HG02840 (cell line): ENCODE results near the gene ENOX1.

Experiments used
- ATAC-seq: cut with Tn5 transposase; IDR thresholded peaks from one replicate; pipeline ENCODE4 v1.9.1; 2021; ENCODE audit warnings: mild to moderate bottlenecking, moderate library complexity, moderate number of reproducible peaks; ENCODE audit not compliant: unreplicated experiment, low FRiP score

Gene ENOX1

GRCh38 chr13:43493496-43494000, 293.2 kb downstream of the ENOX1 start:
- ATAC-seq: no peak

GRCh38 chr13:43492745-43493144, 294.0 kb downstream of the ENOX1 start:
- ATAC-seq: no peak

GRCh38 chr13:43492311-43492710, 294.5 kb downstream of the ENOX1 start:
- no peak for ATAC-seq

- ATAC-seq: no peak
Observed at GRCh38 chr13:43489233-43489632, 297.5 kb downstream of the ENOX1 start.

- ATAC-seq: no peak
Observed at GRCh38 chr13:43487885-43488284, 298.9 kb downstream of the ENOX1 start.

- no peak for ATAC-seq
Observed at GRCh38 chr13:43487461-43487860, 299.3 kb downstream of the ENOX1 start.

DNA sequence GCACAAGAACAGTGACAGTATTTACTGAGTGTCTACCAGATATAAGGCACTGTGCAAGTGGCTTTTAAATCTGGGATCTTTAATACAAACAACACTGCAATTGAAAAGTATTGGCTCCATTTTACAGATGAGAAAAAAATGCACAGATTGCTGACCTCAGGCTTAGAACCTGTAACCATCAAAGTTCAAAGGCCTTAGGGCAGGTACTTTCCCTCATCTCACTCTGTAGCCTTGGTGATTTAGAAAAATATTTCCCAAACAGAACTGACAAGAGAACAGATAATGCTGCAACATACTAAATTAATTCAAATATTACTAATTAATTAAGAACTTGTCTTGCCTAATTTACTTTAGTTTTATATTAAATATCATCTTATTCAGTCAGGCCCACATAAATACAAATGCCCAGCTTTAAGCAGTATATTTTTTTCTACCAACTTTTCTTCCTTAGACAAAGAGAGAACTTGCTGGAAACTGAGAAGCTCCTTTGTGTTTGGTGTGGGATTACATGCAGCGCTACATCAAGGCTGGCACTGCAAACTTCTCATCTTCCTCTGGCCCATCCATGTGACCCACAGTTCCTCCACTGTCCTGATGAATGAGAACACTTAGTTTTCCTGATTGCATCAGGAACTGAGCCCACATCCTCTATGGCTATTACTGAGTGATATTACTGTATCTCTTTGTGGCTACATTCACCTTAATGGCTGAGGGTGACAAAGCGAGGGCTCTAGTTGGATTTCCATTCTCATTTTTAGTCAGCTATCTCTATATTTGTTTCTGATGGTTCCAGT, 302.1 kb downstream of the ENOX1 start:
- ATAC-seq: no peak

GRCh38 chr13:43483930-43484329, 302.8 kb downstream of the ENOX1 start:
- no peak for ATAC-seq

DNA sequence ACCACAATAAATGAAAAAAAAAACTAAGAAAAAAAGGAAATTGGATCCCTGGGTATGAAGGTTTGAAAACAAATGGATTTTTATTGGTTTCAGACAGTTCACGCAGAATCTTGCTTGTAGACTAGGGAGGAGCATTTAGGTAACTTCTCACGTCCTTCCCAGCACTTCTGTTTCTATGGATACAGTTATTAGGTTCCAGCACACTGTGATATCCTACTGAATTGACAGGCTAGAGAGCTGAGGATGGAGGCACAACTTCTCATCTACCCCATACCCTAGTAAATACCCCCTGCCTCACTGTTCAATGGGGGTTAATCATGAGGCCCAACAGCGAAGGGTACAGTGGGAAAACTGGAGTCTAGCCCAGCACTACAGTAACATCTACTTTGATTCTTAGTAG, 304.1 kb downstream of the ENOX1 start:
- no peak for ATAC-seq

DNA sequence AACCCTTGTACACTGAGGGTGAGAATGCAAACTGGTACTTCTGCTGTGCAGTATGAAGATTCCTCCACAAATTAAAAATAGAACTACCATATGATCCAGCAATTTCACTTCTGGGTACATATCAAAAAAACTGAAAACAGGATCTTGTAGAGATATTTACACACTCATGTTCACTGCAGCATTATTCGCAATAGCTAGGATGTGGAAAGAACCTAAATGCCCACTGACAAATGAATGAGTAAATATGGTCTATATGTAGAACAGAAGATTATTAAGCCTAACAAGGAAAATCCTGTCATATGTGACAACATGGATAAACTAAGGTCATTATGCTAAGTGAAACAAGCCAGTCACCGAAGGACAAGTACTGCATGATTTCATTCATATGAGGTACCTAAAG, 304.7 kb downstream of the ENOX1 start:
- ATAC-seq: no peak

GRCh38 chr13:43478902-43479301, 307.9 kb downstream of the ENOX1 start:
- ATAC-seq: no peak

- ATAC-seq: no peak
Observed at GRCh38 chr13:43478211-43478610, 308.6 kb downstream of the ENOX1 start.

- ATAC-seq: no peak
Observed at GRCh38 chr13:43475140-43475539, 311.6 kb downstream of the ENOX1 start.

GRCh38 chr13:43473437-43473836, 313.3 kb downstream of the ENOX1 start:
- ATAC-seq: no peak

DNA sequence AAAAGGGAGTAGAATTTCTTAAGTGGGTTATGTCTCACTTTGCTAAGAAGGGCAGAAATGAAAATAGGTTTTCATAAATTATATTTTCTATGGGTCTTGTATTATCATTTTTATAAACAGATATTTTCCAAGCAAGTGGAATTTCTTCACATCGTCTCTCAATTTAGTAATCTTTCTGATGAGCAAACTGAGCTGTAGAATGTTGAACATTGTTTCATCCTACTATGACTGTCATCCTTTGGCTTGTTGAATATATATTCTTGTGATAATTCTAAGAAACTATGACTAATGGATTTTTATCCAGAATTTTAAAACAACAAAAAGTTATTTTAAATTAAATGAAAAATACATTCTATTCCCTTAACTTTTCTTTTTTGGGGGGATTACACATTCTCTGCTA, 313.8 kb downstream of the ENOX1 start:
- no peak for ATAC-seq

- no peak for ATAC-seq
Observed at GRCh38 chr13:43472339-43472738, 314.4 kb downstream of the ENOX1 start.

- no peak for ATAC-seq
Observed at GRCh38 chr13:43470610-43471009, 316.2 kb downstream of the ENOX1 start.

- ATAC-seq: no peak
Observed at GRCh38 chr13:43469791-43470190, 317.0 kb downstream of the ENOX1 start.

DNA sequence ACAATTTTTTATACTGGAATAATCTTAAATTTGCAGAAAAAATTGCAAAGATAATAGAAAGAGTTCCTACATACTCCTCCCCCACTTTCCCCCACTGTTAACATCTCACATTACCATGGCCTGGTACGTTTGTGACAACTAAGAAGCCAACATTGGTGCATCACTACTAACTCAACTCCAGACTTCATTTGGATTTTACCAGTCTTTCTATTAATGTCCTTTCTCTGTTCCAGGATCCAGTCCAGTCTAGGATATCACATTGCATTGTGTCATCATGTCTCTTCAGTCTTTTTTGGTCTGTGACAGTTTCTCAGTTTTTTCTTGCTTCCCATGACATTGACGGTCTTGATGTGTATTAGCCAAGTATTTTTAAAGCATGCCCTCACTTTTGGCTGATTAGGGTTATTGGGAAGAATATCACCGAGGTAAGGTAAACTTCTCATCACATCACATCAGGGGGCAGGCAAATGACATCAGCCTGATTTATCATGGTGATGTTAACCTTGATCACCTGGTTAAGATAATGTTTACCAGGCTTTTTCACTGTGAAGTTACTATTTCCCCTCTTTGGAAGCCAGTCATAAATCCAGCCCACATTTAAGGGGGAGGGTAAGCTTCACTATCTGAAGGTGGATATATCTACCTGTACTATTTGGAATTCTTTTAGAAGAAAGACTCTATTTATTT, 322.1 kb downstream of the ENOX1 start:
- ATAC-seq: no peak

- ATAC-seq: no peak
Observed at GRCh38 chr13:43448605-43449336, 338.0 kb downstream of the ENOX1 start.

DNA sequence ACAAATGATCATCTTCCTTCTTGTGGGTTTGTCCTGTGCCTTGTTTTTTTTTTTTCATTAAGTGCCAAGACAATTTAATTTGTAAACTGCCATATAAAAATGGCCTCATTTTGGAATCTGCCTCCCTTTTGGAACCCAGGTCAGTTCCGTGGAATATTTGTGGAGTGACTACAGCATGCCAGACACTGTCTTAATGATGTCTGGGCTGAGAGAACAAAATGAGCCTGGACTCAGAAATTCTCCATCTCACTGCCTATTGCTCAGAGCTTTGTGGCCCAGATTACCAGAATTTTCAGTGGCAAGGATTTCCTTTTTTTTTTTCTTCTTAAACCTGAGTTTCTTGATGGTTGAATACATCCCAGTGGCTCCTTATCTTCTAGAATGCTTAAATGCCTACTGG, 340.6 kb downstream of the ENOX1 start:
- no peak for ATAC-seq
